GM21367 (cell line): Measurements from ENCODE around the gene LAMA2.
"Not testable (repeated sequence)": the region's sequence is repeated elsewhere in the genome, so short reads cannot be mapped to it uniquely, and the experiment has no call there.

Experiments used
- ATAC-seq: cut with Tn5 transposase; IDR thresholded peaks from one replicate; pipeline ENCODE4 v1.9.1; 2021; ENCODE audit not compliant: unreplicated experiment

Gene LAMA2

DNA sequence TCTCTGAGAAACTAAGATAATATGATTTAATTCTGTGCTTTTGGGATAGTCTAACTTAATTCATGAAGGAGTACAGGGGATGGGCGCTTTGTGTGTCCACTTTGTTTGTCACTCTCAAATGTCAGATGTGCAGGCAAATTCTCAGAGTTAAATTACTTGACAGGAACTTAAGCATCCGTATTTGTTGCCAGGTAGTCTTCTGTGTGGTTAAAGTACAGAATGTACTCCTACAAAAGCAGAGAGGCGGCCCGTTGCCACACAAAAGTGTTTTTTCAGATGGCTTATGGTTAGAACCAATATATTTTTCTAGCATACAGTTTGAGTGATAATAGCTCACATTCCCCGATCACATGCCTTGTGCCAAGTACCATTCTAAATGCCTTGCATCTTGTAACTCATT is 234.4 kb downstream of the LAMA2 start:
- no peak for ATAC-seq

DNA sequence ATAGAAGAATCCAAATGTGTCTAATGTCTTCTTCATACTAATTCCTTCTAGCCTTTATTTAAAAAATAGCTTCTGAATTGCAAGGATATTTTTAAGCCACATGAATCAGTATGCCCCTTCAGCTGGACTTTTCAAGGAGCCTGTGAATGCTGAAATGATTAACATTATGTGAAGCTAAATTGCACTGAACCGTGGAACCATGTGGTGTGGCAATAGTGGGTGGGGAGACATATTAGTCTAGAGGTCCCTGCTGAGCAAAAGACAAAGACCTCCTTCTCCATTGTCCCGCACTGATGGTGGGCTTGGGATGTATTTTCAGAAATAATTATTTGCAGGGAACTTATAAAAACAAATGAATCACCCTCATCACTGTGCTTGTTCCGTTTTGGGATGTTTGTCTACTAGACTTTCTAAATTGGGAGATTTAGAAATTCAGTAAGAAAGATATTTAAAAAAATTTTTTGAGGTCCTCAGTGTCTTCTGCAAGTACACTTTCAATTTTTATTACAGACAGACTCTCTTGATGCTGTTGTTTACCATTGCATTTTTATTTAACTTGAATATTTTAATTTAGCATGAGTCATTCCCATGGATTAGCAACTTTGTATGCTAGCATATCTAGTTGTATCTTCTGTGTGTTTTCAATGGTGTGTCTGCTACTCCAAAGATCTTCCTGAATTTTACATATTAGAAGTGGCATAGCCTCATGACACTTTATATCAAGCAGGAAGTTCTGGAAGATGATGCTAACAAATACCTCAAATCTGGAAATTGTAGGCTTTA is 238.1 kb downstream of the LAMA2 start:
- ATAC-seq: no peak

DNA sequence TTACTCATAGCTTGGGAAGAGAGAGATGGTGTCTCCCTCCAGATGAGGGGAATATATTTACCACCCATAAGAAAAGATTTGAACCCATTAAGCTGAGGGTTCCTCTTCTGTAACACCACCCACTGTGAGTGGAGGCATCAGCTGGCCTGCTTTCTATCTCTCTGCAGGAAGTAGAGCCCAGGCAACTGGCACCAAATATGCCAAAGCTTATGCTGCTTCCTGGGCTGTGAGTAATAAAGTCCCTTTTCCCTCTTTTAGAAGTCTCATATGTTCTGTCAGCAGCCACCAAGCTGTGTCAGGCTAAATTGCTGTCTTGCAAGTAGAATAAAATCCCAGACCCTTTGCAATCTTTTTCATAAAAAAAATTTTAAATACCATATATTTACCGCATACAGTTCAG is 241.4 kb downstream of the LAMA2 start:
- ATAC-seq: no peak

DNA sequence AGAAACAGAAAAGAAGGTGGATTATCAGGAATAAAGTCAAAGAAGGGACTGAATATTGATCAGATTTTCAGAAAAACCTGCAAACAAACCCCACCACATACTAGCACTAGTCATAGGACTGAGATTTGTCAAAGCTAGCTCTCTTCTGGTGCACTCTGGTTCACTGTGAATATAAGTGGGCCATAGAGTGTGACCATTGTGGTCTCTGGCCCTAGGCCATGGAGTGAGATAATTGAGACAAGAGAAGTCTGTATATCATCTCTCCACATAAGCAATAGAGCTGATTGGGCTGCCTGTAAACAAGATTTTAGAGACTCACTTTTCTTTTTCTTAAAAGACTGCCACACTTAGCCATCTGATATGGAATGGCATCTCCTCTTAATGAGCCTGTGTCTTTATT is 247.2 kb downstream of the LAMA2 start:
- no peak for ATAC-seq

DNA sequence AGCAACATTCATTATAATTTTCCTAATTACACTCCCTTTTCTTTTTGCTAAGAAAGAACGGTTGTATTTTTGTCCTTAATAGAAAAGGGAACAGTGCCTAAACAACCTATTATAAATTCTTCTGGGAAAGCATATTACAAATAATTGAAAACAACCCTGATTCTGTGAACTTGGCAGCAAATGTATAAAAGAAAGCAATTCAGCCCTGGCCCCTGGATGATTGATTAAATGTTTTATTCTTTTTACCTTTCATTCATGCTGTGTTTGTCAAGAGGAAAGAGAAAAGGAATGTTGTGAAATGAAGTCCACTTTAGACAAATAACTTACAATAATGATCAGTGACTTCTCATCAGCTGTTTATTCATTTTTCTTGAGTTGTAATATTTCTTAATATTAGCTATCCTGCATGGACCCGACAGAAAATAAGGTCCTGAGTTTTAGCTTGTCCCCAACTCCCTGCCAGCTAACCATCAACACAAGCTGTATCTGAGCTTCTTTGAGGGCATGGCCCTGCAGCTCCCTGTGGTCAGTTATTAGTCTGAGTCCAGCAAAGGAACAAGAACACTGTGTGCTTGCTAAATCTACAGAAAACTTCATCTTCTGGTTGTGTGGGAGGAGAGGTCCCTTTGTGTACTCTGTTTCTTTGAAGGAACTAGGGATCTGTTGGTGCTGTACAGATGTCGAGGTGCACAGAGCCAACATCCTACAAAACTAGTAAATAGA is 248.2 kb downstream of the LAMA2 start:
- ATAC-seq: no peak

DNA sequence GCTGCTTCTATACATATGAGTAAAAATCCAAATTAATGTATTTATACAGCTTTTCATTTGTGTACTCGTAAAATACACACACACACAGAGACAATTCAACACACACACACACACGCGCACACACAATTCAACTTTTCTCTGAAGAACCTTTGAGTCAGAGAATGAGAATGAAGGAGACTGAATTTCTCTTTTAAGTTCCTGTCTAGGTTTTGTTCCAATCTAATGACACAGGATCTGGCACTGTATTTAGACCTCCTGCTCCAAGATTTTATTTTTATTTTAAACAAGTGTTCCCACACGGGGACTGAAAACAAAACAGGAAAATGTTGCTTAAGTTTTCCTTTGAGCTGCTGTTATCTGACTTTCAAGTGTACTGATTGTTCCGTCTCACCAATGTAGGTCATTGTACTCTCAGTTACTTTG is 250.8 kb downstream of the LAMA2 start:
- no peak for ATAC-seq

DNA sequence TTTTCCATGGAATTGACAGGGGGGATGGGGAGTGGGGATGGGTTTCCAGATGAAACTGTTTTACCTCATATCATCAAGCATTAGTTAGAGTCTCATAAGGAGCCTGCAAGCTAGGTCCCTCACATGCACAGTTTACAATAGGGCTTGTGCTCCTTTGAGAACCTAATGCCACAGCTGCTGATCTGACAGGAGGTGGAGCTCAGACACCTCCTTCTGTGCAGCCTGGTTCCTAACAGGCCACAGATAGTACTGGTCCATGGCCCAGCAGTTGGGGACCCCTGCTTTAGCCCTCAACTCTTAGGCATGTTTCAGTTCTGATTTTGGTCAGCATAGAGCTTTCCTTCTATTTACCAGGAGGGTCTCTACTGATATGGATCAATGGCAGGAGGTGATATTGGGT is 251.6 kb downstream of the LAMA2 start:
- no peak for ATAC-seq

DNA sequence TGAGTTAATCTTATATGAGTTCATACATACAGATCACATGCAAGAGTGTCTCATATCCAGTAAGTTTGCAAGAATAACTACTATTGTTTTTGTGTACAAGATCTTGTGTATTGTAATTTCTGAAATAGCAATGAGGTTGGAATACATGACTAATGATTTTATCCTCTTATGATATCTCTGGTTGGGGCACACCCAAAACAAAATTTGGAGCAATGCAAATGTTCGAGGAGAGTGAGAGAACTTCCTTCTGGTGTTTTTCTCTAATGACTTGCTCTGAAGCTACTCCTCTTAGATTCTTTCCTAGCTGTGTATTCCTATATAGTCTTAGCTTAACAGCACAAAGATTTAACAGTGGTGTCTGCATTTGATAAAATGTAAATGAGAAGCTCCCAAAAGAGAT is 252.5 kb downstream of the LAMA2 start:
- ATAC-seq: no peak

DNA sequence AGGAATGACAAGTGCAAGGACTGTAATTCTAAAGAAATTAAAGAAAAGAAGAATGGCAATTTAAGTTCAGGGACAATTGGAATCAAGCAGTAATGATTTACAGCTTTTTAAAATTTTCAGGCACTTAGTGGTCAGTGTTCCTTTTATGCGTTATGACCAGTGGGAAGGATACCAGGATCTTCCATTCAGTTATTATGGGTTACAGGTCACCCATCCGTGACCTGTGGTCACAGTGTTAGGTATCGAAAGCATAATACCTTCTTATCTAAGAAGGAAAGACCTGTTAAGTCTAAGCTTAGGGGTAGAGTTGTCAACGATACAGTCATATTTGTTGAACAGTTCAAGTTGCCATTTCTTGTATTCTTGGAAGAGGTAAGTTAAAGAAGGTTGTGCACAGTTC is 253.8 kb downstream of the LAMA2 start:
- ATAC-seq: no peak

DNA sequence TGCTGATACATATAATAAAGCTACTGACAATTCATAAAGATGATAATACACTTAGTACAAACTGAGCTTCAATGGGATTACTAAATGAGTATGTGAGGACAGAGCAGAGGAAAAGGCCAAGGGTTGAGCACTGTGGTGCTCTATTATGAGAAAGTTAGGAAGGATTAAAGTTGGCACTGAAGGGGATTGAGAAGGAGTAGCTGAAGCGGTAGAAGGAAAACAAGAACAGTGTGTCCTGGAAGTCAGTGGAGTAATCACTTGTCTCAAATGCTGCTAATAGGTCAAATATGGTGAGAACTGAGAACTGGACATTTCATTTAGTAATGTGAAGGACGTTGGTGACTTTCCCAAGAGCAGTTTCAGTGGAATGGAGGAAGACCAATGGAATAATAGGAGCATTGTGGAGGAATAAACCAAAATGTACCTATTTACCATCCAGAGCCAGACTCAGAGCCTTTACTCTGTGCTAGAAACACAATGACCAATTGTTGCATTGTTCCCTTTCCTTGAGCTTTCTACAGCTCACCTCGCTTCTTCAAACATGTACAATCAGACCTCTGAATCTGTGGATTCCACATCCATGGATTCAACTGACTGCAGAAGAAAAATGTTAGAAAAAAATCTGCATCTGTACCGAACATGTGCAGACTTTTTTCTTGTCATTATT is 255.9 kb downstream of the LAMA2 start:
- no peak for ATAC-seq

DNA sequence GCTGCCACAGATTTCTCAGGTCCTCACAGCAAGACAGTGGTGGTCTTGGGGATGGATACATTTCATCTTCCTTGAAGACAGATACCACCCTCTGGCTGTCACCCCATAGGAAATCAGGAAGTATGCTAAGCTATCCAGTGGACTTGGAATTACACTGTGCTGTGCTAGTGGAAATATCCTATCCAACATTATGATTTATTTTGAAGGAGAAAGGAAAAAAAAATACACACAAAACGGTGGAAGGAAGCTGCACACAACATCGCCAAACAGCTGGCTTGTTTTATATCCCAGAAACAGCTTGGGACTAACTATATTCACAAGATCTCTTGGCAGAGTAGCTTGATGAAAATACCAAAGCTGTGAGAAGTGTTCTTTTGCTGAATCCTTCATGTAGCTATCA is 257.6 kb downstream of the LAMA2 start:
- no peak for ATAC-seq

DNA sequence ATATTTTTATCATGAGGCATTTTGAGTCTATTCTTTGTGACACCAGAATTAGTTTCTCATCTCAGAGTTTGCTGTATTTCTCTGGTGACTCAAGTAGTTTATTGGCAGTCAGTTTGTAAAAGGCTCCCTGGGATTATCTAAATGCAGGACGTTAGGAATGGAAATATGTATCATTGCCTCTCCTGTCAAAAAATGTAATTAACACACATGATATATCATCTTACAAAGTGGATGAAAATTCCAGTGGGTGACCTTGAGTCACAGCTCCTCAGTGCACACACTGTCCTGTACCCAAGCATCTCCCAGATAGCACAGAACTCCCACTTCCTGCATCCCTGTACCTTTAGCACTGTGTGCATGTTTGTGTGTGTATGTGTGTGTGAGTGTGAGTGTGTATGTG is 258.6 kb downstream of the LAMA2 start:
- no peak for ATAC-seq

DNA sequence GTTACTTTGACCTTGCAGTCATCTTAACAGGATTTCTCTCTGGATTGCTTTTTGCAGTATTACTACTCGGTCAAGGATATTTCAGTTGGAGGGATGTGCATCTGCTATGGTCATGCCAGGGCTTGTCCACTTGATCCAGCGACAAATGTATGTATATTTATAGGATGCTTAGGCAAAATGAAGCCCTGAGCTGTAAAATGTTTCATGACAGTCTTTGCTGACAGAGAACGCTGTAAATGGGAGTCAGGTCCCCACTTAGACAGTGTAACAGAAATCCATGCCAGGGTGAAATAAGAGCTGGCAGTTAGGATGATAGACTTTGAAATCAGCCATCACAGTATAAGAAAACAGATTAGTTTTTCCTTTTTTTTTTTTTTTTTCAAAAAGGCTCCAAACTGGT is 264.0 kb downstream of the LAMA2 start:
- no peak for ATAC-seq

DNA sequence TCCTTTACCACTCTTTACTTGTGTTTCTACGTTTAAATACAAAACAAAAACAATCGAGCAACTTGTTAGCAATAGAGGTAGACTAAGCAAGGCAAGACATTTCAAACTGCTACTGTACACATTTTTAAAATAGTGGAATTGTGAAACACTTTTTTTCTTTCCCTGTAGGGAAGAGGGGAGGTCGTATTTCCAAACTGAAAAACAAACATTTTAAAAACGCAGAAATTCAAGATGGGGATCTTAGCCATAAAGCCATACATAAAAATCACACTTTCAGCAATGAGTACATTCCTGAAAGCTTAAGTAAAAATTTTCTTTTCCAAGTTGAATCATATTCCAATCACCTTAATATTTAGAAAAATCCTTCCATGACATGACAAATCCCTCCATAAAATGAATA is 267.6 kb downstream of the LAMA2 start:
- no peak for ATAC-seq

DNA sequence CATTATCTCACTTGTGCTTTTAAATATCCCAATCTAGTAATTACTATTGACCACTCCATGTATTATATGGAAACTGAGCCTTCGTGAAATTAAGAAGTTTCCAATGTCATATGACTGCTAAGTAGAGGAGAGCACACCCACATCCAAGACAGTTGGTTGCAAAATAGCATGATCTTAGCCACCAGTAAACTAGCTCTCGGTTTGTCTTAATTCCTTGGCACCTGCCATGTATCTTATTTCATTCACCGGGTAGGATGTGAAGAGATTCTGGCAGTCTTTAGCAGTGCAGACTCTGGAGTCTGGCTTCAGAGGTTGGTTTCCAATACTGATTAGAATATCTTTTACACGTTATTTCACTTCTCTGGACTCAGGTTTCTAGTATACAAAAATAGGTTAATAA is 270.3 kb downstream of the LAMA2 start:
- no peak for ATAC-seq

DNA sequence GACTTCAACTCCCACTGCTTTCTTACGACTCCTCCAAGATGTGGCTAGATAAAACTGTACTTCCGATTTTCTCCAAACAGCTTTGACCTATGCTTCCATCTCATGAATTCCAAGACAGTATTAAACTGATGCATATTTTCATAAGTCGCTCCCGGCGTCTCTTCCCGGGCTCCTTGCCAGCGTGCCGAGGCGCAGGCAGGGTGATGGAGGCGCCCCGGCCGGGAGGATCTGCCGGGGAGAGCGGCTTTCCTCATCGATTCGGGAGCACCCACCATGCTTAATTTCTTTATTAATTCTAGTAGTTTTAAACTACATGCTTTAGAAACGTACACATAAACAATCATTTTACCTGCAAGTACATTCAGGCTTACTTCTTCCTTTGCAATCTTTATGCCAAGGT is 276.3 kb downstream of the LAMA2 start:
- not testable (repeated sequence) for ATAC-seq

DNA sequence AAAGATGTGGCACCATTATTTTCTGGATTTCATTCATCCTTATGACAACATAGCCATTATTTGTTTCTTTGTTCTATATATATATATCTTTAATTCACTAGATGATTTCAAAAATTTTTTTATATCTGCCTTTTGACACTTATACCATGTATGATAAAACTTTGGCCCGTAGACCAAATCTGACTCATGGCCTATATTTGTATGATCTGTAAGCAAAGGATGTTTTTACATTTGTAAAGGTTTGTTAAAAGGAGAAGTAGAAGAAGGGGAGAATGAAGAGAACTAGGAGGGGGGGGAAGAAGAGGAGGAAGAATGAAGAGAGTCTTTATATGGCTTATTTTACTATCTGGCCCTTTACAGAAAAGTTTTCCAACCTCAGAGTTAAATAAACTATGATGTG is 279.7 kb downstream of the LAMA2 start:
- ATAC-seq: no peak

DNA sequence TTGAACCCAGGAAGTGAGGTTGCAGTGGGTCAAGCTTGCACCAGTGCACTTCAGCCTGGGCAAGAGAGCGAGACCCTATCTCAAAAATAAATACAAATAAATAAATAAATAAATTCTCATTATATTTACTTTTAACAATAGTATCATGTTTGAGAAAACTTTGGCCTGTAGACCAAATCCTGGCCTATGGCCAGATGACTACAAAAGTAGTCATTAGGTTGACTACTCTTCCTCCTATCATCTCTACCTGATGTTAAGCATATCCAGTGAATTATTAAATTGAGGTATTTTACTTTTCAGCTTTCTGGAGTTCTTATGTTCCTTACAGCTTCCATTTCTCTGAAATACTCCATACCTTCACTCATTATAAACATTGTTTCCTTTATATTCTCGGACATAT is 280.6 kb downstream of the LAMA2 start:
- no peak for ATAC-seq

DNA sequence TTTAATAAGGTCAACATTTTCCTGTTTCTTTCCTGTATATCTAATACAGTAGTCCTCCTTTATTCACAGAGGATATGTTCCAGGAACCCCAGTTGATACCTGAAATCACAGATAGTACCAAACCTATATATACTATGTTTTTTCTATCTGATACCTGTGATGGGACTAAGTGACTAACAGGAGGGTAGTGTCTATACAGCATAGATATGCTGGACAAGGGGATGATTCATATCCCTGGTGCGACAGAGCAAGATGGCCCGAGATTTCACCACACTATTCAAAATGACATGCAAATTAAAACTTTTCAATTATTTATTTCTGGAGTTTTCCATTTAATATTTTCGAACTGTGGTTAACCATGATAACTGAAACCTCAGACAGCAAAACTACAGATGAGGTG is 281.1 kb downstream of the LAMA2 start:
- no peak for ATAC-seq

DNA sequence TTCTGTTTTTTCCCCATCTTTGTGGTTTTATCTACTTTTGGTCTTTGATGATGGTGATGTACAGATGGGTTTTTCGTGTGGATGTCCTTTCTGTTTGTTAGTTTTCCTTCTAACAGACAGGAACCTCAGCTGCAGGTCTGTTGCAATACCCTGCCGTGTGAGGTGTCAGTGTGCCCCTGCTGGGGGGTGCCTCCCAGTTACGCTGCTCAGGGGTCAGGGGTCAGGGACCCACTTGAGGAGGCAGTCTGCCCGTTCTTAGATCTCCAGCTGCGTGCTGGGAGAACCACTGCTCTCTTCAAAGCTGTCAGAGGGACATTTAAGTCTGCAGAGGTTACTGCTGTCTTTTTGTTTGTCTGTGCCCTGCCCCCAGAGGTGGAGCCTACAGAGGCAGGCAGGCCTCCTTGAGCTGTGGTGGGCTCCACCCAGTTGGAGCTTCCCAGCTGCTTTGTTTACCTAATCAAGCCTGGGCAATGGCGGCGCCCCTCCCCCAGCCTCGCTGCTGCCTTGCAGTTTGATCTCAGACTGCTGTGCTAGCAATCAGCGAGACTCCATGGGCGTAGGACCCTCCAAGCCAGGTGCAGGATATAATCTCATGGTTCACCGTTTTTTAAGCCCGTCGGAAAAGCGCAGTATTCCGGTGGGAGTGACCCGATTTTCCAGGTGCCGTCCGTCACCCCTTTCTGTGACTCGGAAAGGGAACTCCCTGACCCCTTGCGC is 289.5 kb downstream of the LAMA2 start:
- not testable (repeated sequence) for ATAC-seq

DNA sequence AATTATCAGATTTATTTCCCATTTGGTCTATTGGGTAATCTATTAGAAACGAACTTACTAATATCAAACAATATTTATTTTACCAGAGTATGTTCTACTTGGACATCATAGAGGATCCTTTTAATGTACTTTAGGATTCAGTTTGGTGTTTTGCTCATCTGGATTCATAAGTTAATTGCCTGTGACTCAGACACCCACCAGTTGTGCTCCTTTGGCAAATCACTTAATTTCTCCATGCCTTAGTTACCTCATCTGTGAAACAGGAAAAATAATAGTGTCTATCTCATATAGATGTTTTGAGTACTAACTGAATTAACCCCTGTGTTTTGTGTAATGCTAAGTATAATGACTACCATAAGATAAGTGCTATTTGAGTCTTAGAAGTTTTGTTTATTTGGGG is 292.1 kb downstream of the LAMA2 start:
- ATAC-seq: no peak

DNA sequence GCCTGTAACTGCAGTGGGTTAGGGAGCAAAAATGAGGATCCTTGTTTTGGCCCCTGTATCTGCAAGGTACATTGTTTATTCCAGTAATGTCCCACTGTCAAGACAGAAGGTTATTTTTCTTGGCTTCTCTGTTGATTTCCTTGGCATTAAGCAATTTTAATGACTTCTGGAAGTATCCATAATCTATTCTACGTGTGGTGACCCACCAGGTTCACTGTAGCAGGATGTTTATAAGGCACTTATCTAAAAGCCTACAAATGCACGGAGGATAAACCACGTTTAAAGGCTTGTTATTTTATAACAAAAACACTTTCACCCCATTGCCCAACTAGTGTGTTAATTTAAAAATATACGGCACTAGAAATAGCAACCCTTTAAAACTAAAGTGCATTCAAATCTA is 294.9 kb downstream of the LAMA2 start:
- ATAC-seq: no peak
